NCI-H2107 treated with DMSO at 0.1 percent for 48 hours (cell line): ENCODE results near the gene ST3GAL4.

Source experiments
- DNase-seq: peaks from one replicate; lab custom pipeline; 2025; ENCODE audit not compliant: unreplicated experiment; lab: John Stamatoyannopoulos, UW

ST3GAL4 gene

DNA sequence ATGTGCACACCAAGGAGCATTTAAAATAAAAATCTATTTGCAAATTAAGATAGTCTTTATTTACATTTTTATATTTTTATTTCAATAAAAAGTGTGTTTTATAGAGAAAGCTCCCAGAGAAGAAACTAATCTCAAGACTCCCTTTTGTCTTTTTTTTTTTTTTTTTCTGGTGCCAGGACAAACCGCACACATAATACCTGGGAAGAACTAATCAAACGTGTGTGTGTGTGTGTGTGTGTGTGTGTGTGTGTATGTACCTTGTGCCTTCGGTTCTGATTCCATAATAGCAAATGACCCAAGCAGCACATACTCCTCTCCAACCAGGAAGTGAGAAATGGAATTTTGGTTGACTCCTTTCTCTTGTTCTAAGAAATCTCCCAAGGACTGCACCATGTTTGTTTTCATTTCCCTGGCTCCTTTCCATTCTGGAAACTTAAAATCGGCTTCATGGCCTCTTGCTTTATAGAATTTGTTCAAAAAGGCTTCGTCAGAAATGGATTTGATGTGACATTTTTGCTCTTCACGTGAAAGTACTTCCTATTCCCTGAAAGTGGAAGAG, 65.3 kb downstream of the ST3GAL4 start:
- no peak for DNase-seq

- no peak for DNase-seq
These were observed 65.8 kb downstream of the ST3GAL4 start for GRCh38 chr11:126421271-126421671.

DNA sequence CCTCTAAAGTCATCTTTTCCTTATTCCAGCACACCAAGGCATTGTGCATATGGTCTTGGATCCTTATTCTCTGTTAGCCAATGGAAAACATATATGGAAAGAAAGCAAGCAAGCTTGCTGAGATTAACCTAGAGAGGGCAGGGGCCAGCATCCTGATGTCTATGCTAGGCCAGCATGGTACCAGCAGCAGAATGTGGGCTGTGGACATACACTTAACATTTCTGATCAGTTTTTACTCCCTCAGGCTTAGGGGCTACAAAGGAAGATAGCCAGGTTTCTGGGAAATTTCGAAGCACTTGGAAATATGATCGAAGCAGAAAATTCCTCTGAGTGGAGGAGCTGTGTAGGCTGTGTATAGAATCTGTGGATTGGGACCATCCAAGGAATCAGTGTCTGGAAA, 67.0 kb downstream of the ST3GAL4 start:
- DNase-seq, result no peak

DNA sequence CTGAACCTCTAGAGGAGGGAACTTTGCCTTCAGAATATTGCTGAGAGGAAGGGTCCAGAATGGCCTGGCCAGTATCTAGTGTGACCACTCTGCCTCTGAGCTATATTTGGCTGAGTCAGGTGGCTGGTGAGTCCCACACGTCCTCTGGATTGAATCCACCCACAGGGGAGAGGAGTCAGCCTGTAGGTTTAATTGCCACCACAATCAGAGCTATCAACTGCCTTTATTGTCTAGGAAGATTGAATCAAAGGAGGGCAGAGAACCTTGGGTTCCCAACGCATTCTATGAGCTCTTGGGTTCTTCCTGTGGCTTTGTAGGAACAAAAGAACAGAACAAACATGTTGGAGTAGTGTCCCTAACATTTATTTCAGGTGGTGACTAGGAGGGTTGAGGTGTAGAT, 67.7 kb downstream of the ST3GAL4 start:
- DNase-seq, result no peak

DNA sequence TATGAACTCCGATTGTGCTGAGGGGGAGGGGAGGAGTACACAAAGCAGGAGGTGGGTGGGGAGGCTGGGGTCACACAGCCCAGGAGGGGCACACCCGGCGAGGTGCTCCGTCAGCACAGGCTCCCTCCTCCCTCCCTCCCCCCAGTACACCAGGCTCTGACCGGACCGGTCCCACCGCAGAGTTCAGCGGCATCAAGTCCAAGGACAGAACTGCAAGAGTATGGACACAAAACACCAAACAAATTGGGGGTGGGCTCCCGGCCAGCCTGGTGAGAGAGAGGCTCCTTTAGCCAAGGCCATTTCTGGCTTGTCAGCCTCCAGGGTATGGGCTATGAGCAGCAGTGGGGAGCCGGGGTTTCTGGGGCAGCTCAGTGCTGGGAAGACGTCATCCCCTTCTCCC, 68.3 kb downstream of the ST3GAL4 start:
- no peak for DNase-seq

DNA sequence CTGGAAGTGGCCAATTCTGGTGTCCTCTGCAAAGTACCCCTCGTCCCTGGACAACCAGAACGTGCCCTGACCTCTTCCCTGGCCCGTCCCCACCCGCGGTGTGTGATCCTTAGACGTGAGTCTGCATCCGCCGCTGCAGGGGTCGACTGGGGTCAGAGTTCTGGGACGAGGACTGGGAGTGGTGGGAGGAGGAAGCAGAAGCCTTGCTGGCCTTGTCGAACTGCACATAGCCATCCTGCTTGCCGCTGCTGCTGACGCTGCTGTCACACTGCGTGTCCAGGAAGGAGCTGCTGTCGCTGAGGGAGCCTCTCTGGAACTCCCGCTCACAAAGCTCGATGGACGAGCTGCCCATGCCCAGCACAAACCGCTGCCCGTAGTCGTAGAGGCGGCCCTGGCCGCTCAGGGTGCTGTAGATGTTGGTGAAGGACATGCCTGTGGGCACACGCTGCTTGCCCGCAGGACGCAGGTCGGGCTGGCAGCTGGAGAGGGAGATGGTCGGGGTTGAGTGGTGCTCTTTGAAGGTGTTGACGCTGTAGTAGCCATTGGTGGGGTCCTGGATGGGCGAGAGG, 69.1 kb downstream of the ST3GAL4 start:
- DNase-seq, result no peak

DNA sequence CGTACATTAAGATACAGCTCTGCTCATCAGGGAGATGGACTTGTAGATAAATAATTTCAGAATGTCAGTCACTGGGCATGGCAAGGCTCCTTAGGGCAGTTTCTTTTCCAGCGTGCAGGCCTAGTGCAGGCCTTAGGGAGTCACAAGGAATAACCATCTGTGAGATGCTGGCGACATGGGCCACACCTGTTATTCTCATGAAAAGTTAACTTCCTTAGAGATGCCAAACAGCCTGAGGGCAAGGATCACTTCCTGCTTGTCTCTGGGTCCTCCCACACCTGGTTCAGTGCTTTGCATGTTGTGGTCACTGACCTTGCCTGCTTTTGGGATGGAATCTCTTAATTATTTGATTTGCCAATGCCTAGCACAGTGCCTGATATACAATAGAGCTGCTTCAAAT, 70.6 kb downstream of the ST3GAL4 start:
- no peak for DNase-seq

GRCh38 chr11:126426820-126427749, 71.6 kb downstream of the ST3GAL4 start:
- no peak for DNase-seq

- no peak for DNase-seq
These were observed 75.3 kb downstream of the ST3GAL4 start for GRCh38 chr11:126430581-126431335.

DNA sequence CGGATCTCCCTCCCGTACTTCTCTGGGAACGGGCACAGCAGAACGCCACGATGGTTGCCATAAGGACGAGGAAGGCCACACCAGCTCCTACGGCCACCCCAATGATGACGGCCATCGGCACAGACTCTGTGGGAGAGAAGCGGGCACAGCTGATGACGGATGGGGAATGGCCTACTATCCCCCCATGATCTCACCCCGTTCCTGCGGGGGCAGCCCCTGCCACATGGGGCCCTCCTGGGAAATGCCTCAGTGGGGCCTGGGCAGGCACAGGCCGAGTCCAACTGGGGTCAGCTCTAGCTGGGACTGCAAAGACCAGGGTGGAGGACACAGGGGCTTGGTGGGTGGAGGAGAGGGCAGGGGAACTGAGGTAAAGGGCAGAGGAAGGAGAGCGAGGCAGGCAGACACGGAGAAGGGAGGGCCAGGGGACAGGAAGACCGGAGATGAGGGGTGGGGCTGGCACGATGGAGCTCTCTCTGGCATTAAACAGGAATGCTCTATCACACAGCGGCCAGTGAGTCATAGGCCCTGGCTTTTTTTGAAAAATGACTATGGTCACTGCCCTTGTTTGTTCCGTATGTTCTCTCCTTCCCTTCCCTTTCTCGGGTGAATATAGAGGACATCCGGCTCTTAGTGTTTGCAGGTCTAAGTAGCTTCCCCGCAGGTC, 76.0 kb downstream of the ST3GAL4 start:
- DNase-seq, result no peak

- no peak for DNase-seq
These were observed 76.6 kb downstream of the ST3GAL4 start for GRCh38 chr11:126432065-126432461.

DNA sequence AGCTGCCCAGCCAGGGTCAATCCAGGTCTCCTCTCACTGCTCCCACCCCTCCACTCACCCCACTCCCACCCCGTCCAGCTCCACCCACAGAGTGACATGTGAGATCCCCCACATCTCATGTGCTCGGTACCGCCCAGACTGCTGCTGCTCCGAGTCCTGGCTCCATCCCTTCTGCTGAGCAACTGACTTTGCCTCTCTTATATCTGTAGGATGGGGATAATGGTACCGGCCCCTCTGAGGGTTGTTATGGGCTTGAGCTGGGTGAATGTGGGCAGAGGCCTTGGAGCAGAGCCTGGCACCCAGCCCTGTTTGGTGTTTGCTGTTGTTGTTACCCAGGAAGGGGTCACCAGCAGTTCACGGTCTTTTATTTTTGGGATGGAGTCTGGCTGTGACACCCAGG, 77.0 kb downstream of the ST3GAL4 start:
- no peak for DNase-seq

DNA sequence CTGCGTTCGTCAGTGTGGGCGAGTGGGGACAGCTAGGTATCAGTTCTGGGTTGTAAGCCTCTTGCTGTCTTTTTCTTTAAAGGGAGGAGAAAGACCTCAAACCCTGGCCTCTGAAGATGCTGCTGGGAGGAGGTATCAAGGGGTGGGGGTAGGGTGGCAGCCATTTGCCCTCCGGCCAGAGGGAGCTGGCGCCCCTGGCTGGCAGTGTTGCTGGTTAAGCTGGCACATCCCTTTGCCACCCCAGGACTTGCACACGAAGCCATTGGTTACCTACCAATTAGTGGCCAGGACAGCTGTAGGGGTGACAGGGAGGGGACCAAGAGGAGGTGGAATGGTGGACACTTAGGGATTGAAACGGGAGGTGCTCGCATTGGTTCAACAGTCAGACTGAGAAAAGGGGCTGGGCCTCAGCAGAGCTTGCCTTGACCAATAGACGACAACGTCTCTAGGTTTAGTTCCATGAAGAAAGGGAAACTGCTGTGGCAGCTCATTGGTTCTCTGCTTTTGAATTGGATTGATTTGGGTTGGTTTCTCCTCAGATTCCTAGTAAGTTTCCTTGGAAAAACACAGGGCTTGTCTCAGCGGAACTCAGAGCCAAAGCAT, 77.9 kb downstream of the ST3GAL4 start:
- no peak for DNase-seq

DNA sequence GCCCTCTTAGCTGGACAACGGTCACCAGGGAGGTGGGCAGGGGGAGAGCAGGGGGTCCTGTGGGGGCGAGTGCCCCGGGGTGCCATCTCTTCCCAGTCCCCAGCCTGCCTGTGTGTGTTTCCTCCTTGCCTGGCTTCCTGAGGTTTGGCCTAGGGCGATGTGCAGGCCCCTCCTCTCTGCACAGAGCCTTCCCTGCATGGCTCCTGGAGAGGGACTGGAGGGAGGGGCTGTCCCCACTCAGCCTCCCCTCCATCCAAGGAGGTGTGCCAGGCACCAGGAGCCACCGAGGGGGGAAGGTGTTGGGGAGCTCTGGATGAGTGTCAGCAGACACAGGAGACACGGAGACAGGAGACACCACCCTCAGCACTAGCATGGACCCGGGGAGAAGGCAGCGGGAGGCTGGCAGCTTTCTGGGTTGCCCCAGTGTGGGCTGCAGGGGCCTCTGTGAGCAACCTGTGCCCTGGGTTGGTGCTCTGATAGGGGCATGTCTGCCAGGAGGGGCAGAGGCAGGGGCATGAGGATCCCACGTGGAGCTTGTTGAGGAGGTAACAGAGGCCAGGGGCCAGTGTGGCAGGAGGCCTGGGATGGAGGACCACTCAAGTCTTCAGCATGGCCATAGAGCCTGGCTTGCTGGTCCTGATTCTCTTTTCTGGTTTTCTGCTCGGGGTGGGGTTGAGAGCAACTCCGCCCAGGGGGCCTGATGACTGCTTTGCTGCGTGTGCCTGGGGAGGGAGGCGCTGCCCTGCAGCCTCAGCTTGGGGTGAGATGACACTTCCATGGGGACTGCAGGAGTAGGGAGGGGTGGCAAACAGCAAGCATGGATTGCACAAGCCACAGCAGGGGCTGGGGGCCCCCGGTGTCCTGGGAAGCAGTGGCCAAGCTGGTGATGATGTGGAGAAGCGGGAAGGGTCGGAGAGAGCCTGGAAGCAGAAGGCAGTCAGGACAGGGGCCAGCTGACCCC, 78.8 kb downstream of the ST3GAL4 start:
- no peak for DNase-seq

DNA sequence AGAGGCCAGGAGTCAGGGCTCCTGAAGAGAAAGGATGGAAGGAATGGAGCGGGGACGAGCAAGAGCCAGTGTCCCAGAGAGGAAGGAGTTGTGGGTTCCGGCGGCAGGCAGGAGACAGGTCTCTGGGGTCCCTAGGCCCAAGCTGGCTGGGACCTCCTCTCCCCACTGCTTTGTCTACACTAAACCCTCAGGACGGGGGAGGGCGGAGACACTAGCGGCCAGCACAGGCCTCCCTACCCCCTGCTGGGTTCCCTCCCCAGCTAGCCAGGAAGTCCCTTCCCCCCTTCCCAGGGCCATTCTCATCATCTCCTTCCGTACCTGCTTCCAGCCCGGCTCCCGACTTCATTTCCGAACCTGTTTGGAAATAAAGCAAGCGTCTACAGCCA, 79.5 kb downstream of the ST3GAL4 start:
- DNase-seq, result no peak

DNA sequence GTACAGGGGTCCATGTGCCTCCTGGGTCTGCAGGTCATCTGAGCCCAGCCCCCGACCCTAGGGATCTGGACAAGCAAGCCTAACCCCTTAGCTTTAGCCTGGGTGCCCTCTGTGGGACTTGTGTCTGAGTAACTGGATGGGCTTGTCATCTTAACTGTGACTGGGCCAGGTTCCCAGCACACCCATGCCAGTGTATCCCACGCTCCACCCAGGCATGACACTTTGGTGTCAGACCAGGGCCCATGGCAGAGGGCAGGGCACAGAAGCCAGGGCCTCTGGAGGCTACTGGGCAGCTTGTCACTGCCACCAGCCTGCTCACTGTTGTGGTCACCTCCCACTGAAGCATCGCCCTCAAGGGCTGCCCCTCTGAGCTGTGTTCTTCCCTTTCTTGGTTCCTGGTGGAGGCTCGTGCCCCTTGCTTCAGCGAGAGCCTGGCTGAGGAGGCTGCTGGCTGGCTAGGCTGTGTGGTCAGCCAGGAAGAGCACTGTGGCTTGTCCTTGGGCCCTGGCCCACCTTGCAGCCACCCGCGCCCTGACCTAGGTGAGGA, 80.8 kb downstream of the ST3GAL4 start:
- no peak for DNase-seq

DNA sequence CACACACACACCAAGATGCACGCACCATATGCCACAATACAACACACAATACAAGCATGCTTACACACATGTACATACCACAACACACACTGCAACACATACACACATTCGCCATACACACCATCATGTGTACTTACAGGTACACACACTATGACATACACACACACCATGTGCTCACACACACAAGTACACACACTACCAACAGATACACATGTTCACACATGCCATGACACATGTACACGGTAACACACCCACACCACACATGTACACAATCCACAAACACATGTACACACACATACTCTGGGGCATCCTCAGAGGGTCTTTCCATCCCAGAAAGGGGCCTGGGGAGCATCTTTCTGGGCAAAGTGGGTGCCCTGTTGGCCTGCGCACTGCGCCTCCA, 82.2 kb downstream of the ST3GAL4 start:
- no peak for DNase-seq

DNA sequence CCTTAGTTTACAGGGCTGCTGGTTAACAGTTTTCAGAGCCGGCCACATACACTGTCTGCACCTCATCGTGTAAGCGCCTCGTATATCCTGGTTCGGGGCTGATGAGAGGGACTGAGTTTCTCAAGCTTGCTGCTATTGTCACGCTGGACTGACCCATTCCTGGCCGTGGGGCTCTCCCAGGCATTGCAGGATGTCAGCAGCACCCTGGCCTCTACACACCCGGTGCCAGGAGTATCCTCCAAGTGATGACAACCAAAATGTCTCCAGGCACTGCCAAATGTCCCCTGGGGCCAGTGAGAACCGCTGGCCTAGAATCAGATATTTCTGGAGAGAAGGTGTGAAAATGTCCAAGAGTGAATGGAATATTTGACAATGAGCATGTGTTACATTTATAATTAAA, 82.8 kb downstream of the ST3GAL4 start:
- DNase-seq, result no peak

GRCh38 chr11:126438691-126439090, 83.2 kb downstream of the ST3GAL4 start:
- DNase-seq, result no peak
